GM23338 (cell line): ENCODE measurements around the gene CDHR2. TPM values are rescaled to one million over a fixed set of nuclear protein-coding genes. Genes with fewer than 3 reads are reported as not detected.
A peak's percentile ranks its signal among the peaks of the same experiment; 100 is the strongest.

Experiments used
- ATAC-seq: fragments of 200-7000 bp; cut with Tn5 transposase; 3 replicates; pipeline ENCODE4 v1.9.1; 2020
- DNase-seq: peaks from one replicate; pipeline ENCODE4 v3.0.0-alpha.2; 2015; ENCODE audit warnings: low spot score
- H2AFZ ChIP-seq: fragments of 200-600 bp; sonication (generic); 2 replicates; pipeline ENCODE4 v1.8.0; 2016; ENCODE audit warnings: antibody characterized with exemption, mild to moderate bottlenecking, moderate library complexity
- H3F3A ChIP-seq: fragments of 200-600 bp; sonication (generic); replicated peaks from 2 replicates; pipeline ENCODE4 v1.8.0; 2017; ENCODE audit warnings: antibody characterized with exemption, mixed run types, low read depth
- H3K27ac ChIP-seq: fragments of 200-600 bp; sonication (generic); 2 replicates; pipeline ENCODE4 v1.6.1; 2016; ENCODE audit warnings: low read depth
- H3K27me3 ChIP-seq: fragments of 200-600 bp; sonication (generic); 2 replicates; pipeline ENCODE4 v1.8.0; 2016; ENCODE audit warnings: mild to moderate bottlenecking, mixed run types, moderate library complexity; ENCODE audit not compliant: insufficient read depth
- H3K36me3 ChIP-seq: fragments of 200-600 bp; sonication (generic); 2 replicates; pipeline ENCODE4 v1.8.0; 2016; ENCODE audit warnings: mild to moderate bottlenecking; ENCODE audit not compliant: insufficient read depth
- H3K4me1 ChIP-seq: fragments of 200-600 bp; sonication (generic); 2 replicates; pipeline ENCODE4 v1.8.0; 2016; ENCODE audit warnings: mild to moderate bottlenecking, moderate library complexity; ENCODE audit not compliant: insufficient read depth
- H3K4me2 ChIP-seq: fragments of 200-600 bp; sonication (generic); 2 replicates; pipeline ENCODE4 v1.7.1; 2017; ENCODE audit warnings: mixed run types
- H3K4me3 ChIP-seq: fragments of 200-600 bp; sonication (generic); 2 replicates; pipeline ENCODE4 v1.6.1; 2016; ENCODE audit warnings: mixed run types
- H3K79me2 ChIP-seq: fragments of 200-600 bp; sonication (generic); replicated peaks from 2 replicates; pipeline ENCODE4 v1.8.0; 2017; ENCODE audit warnings: mild to moderate bottlenecking; ENCODE audit not compliant: insufficient read depth
- H3K9me2 ChIP-seq: fragments of 200-600 bp; sonication (generic); 2 replicates; pipeline ENCODE4 v1.8.0; 2017; ENCODE audit not compliant: insufficient read depth
- H4K20me1 ChIP-seq: fragments of 200-600 bp; sonication (generic); replicated peaks from 2 replicates; pipeline ENCODE4 v1.8.0; 2017; ENCODE audit warnings: mild to moderate bottlenecking; ENCODE audit not compliant: insufficient read depth
- H3K27ac Mint-ChIP-seq: 2 replicates; pipeline ENCODE4 v1.8.0; 2020; ENCODE audit warnings: inconsistent platforms, mild to moderate bottlenecking, moderate library complexity, mixed read lengths
- H3K27me3 Mint-ChIP-seq: 3 replicates; pipeline ENCODE4 v1.8.0; 2022; ENCODE audit warnings: low read depth, mild to moderate bottlenecking, moderate library complexity, mixed read lengths, inconsistent platforms; ENCODE audit not compliant: insufficient read depth, poor library complexity
- H3K36me3 Mint-ChIP-seq: 3 replicates; pipeline ENCODE4 v1.8.0; 2021; ENCODE audit warnings: low read depth, mild to moderate bottlenecking, inconsistent platforms, moderate library complexity, mixed read lengths
- H3K4me1 Mint-ChIP-seq: 3 replicates; pipeline ENCODE4 v1.8.0; 2020; ENCODE audit warnings: mild to moderate bottlenecking, inconsistent platforms, mixed read lengths
- H3K4me3 Mint-ChIP-seq: 3 replicates; pipeline ENCODE4 v1.8.0; 2021; ENCODE audit warnings: moderate library complexity, mild to moderate bottlenecking, inconsistent platforms, mixed read lengths
- H3K9me3 Mint-ChIP-seq: 3 replicates; pipeline ENCODE4 v1.8.0; 2020; ENCODE audit warnings: moderate library complexity, mild to moderate bottlenecking, inconsistent platforms, mixed read lengths
- CREB1 ChIP-seq: fragments of 250-450 bp; sonication (Bioruptor Pico); IDR thresholded peaks from 2 replicates; pipeline ENCODE4 v1.5.0; 2020; ENCODE audit warnings: low read depth, mild to moderate bottlenecking, moderate library complexity
- EZH2 ChIP-seq: fragments of 200-600 bp; sonication (generic); IDR thresholded peaks from one replicate; pipeline ENCODE4 v1.8.0; 2017; ENCODE audit warnings: antibody characterized with exemption, mild to moderate bottlenecking, low read depth; ENCODE audit not compliant: unreplicated experiment
- EZH2phosphoT487 ChIP-seq: fragments of 200-600 bp; sonication (generic); IDR thresholded peaks from one replicate; pipeline ENCODE4 v1.8.1; 2018; ENCODE audit warnings: antibody characterized with exemption; ENCODE audit not compliant: unreplicated experiment
- JUNB ChIP-seq: IDR thresholded peaks from one replicate; pipeline ENCODE4 v1.6.1; 2016; ENCODE audit warnings: antibody characterized with exemption; ENCODE audit not compliant: unreplicated experiment
- NANOG ChIP-seq: IDR thresholded peaks from 2 replicates; pipeline ENCODE4 v1.6.1; 2016; ENCODE audit warnings: antibody characterized with exemption, borderline replicate concordance
- POLR2AphosphoS5 ChIP-seq: IDR thresholded peaks from 2 replicates; pipeline ENCODE4 v1.6.1; 2016; ENCODE audit warnings: antibody characterized with exemption, low read depth
- STAT1 ChIP-seq: IDR thresholded peaks from one replicate; pipeline ENCODE4 v1.6.1; 2016; ENCODE audit warnings: antibody characterized with exemption; ENCODE audit not compliant: unreplicated experiment
- ZNF114 ChIP-seq: fragments of 250-450 bp; sonication (Bioruptor Pico); IDR thresholded peaks from 2 replicates; pipeline ENCODE4 v1.5.0; 2020; ENCODE audit warnings: mild to moderate bottlenecking, moderate library complexity
- ZNF462 ChIP-seq: fragments of 250-450 bp; sonication (Bioruptor Pico); IDR thresholded peaks from 2 replicates; pipeline ENCODE4 v1.5.0; 2020; ENCODE audit warnings: mild to moderate bottlenecking, moderate library complexity
- polyA plus RNA-seq: library from polyadenylated mRNA; unstranded; fragments of >200 nt; fragmentation: Nextera tagmentation; extraction: Ambion mirVana; gene quantifications from 2 replicates; pipeline ENCODE4 v1.2.1, GENCODE V29; 2016
- total RNA-seq: library from RNA; depleted of rRNA; stranded (reverse); fragments of >200 nt; shearing (Covaris generic); gene quantifications from 2 replicates; pipeline ENCODE4 v1.2.3, GENCODE V29; 2014
- TF ChIP-seq, protein P1 (sequence below): IDR thresholded peaks from 2 replicates; pipeline ENCODE4 v1.6.1; 2016; ENCODE audit warnings: antibody characterized with exemption
- TF ChIP-seq, protein P2 (sequence below), 2 experiments: fragments of 200-600 bp in 1 of 2; sonication (generic) in 1 of 2; conservative IDR thresholded peaks; 2 replicates each; pipeline versions ENCODE4 v1.5.1 to v1.6.1; 2016 to 2017; ENCODE audit warnings: antibody characterized with exemption in 2 of 2, low read depth in 2 of 2, mild to moderate bottlenecking in 2 of 2, moderate library complexity in 1 of 2

CDHR2 gene
- total and polyA plus RNA-seq, 2 experiments from 2014 or later = not detected

- Histone ChIP-seq H3K4me2 (0 out of 2 replicates have a peak overlapping the region, but pooled peaks have one; percentile 33), H3K4me1 (peaks cover 7% of the 10 kb centered on the region; the same call in 1 of the 2 replicates), H3K27ac (no peak overlapping the region), H3K4me3 (no peak overlapping the region), H3K79me2 (no peaks in the 10 kb centered on the region), H3K9me2 (no peaks in the 10 kb centered on the region), H4K20me1 (0 out of 2 replicates have a peak, but pooled peaks cover 10% of the 10 kb centered on the region), H2AFZ (no peak overlapping the region), H3K27me3 (peaks cover 5% of the 10 kb centered on the region), H3K36me3 (no peaks in the 10 kb centered on the region), H3F3A (0 out of 2 replicates have a peak, but pooled peaks cover 11% of the 10 kb centered on the region)
- no peak for DNase-seq
- Mint-ChIP-seq H3K27ac (no peak overlapping the region), H3K9me3 (no peaks in the 10 kb centered on the region), H3K27me3 (peaks cover 21% of the 10 kb centered on the region), H3K4me1 (peaks cover 25% of the 10 kb centered on the region), H3K36me3 (no peaks in the 10 kb centered on the region), H3K4me3 (no peak overlapping the region; the same call in 2 of the 3 replicates)
- ATAC-seq = no peak
- TF ChIP-seq ZNF114 = no peak
- TF ChIP-seq, protein P1, sequence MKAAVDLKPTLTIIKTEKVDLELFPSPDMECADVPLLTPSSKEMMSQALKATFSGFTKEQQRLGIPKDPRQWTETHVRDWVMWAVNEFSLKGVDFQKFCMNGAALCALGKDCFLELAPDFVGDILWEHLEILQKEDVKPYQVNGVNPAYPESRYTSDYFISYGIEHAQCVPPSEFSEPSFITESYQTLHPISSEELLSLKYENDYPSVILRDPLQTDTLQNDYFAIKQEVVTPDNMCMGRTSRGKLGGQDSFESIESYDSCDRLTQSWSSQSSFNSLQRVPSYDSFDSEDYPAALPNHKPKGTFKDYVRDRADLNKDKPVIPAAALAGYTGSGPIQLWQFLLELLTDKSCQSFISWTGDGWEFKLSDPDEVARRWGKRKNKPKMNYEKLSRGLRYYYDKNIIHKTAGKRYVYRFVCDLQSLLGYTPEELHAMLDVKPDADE = no peak
- no peak for TF ChIP-seq CREB1 (CRISPR knock-in tag)
- TF ChIP-seq NANOG = no peak
- TF ChIP-seq ZNF462 = no peak
- TF ChIP-seq JUNB = no peak
- TF ChIP-seq STAT1 = no peak
- no peak for TF ChIP-seq EZH2phosphoT487
- no peak for TF ChIP-seq POLR2AphosphoS5
- TF ChIP-seq, protein P2, sequence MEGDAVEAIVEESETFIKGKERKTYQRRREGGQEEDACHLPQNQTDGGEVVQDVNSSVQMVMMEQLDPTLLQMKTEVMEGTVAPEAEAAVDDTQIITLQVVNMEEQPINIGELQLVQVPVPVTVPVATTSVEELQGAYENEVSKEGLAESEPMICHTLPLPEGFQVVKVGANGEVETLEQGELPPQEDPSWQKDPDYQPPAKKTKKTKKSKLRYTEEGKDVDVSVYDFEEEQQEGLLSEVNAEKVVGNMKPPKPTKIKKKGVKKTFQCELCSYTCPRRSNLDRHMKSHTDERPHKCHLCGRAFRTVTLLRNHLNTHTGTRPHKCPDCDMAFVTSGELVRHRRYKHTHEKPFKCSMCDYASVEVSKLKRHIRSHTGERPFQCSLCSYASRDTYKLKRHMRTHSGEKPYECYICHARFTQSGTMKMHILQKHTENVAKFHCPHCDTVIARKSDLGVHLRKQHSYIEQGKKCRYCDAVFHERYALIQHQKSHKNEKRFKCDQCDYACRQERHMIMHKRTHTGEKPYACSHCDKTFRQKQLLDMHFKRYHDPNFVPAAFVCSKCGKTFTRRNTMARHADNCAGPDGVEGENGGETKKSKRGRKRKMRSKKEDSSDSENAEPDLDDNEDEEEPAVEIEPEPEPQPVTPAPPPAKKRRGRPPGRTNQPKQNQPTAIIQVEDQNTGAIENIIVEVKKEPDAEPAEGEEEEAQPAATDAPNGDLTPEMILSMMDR (conservative IDR thresholded peaks at IDR 0.05; ENCODE audit: low read depth in 2 of 2) = no peak
- no peak for TF ChIP-seq EZH2
Measured at GRCh38 chr5:176612008-176612407, 62.9 kb downstream of the CDHR2 start.
